DMS 273 treated with DMSO at 0.1 percent for 48 hours (cell line): ENCODE results near the gene KDM4B.

ENCODE experiments used
- DNase-seq: peaks from one replicate; lab custom pipeline; 2025; lab: John Stamatoyannopoulos, UW

Gene KDM4B

GRCh38 chr19:4984438-4984990 lies 15.6 kb downstream of the KDM4B start:
- DNase-seq: no peak

- no peak for DNase-seq
Measured at GRCh38 chr19:4985551-4985991, 16.7 kb downstream of the KDM4B start.

- no peak for DNase-seq
Measured at GRCh38 chr19:4986056-4986455, 17.1 kb downstream of the KDM4B start.

- DNase-seq: no peak
Measured at GRCh38 chr19:4986471-4986891, 17.6 kb downstream of the KDM4B start.

- no peak for DNase-seq
Measured at GRCh38 chr19:4987256-4987655, 18.3 kb downstream of the KDM4B start.

- no peak for DNase-seq
Measured at GRCh38 chr19:4987692-4988370, 18.9 kb downstream of the KDM4B start.

- DNase-seq: no peak
Measured at GRCh38 chr19:4988770-4989251, 19.9 kb downstream of the KDM4B start.

GRCh38 chr19:4990306-4990705 lies 21.4 kb downstream of the KDM4B start:
- no peak for DNase-seq

GRCh38 chr19:4991538-4991937 lies 22.6 kb downstream of the KDM4B start:
- no peak for DNase-seq

GRCh38 chr19:4991996-4992698 lies 23.2 kb downstream of the KDM4B start:
- no peak for DNase-seq

GRCh38 chr19:4993683-4994082 lies 24.8 kb downstream of the KDM4B start:
- no peak for DNase-seq

GRCh38 chr19:4996701-4997100 lies 27.8 kb downstream of the KDM4B start:
- no peak for DNase-seq

- no peak for DNase-seq
Measured at GRCh38 chr19:4997297-4997696, 28.4 kb downstream of the KDM4B start.

GRCh38 chr19:5000120-5000611 lies 31.3 kb downstream of the KDM4B start:
- DNase-seq: no peak

- DNase-seq: no peak
Measured at GRCh38 chr19:5001615-5002014, 32.7 kb downstream of the KDM4B start.

- DNase-seq: no peak
Measured at GRCh38 chr19:5002143-5002542, 33.2 kb downstream of the KDM4B start.

- no peak for DNase-seq
Measured at GRCh38 chr19:5003781-5004180, 34.9 kb downstream of the KDM4B start.

- DNase-seq: no peak
Measured at GRCh38 chr19:5005096-5005495, 36.2 kb downstream of the KDM4B start.

- DNase-seq: no peak
Measured at GRCh38 chr19:5006201-5006600, 37.3 kb downstream of the KDM4B start.

GRCh38 chr19:5006821-5007220 lies 37.9 kb downstream of the KDM4B start:
- DNase-seq: no peak

GRCh38 chr19:5011476-5012238 lies 42.7 kb downstream of the KDM4B start:
- no peak for DNase-seq
